GM18907 (cell line): ENCODE measurements around the gene OR4D6.

Source experiments
- ATAC-seq: cut with Tn5 transposase; IDR thresholded peaks from one replicate; pipeline ENCODE4 v1.9.1; 2021; ENCODE audit warnings: mild to moderate bottlenecking, moderate library complexity; ENCODE audit not compliant: unreplicated experiment

The OR4D6 gene

GRCh38 chr11:59503276-59503675, 46.5 kb downstream of the OR4D6 start, which contains the start of gene OR4D11:
Gene OR4D11 (plus strand): TSS chr11:59503576. CDS start chr11:59503576, 0 bp downstream.
- ATAC-seq, result no peak
